Transverse colon (tissue), 4 donors: ENCODE measurements around the gene ROR1. TPM values are rescaled to one million over a fixed set of nuclear protein-coding genes. Genes with fewer than 3 reads are reported as not detected.

Experiments used
- DNase-seq: peaks from one replicate; pipeline ENCODE4 v3.0.0-alpha.2; 2019
- H3K27ac ChIP-seq, 4 donors: fragments of 200-600 bp; sonication (generic); 2 replicates each; pipeline ENCODE4 v1.5.1; 2016 to 2018; ENCODE audit warnings: inconsistent platforms in 4 of 4
- H3K27me3 ChIP-seq: fragments of 200-600 bp; sonication (generic); 2 replicates; pipeline ENCODE4 v1.5.1; 2017; ENCODE audit warnings: inconsistent platforms
- H3K36me3 ChIP-seq, 4 donors: fragments of 200-600 bp; sonication (generic); 2 replicates each; pipeline ENCODE4 v1.5.1; 2017 to 2019; ENCODE audit warnings: inconsistent platforms in 4 of 4
- H3K4me1 ChIP-seq, 4 donors: fragments of 200-600 bp; sonication (generic); 2 replicates each; pipeline ENCODE4 v1.5.1; 2017 to 2020; ENCODE audit warnings: inconsistent platforms in 4 of 4
- H3K4me3 ChIP-seq, 4 donors: fragments of 200-600 bp; sonication (generic); 1 replicate in 1 of 4; 2 replicates in 3 of 4; pipeline versions ENCODE4 v1.5.1 to v1.6.1; 2017 to 2019; ENCODE audit warnings: inconsistent platforms in 4 of 4
- H3K9me3 ChIP-seq, 2 donors: fragments of 200-600 bp; sonication (generic); 2 replicates each; pipeline ENCODE4 v1.5.1; 2017 to 2019; ENCODE audit warnings: inconsistent platforms in 2 of 2
- CTCF ChIP-seq, 5 experiments: fragments of 200-600 bp in 3 of 5; fragments of 450-650 bp in 2 of 5; sonication (generic) in 3 of 5; IDR thresholded peaks; 1 replicate in 2 of 5; 2 replicates in 3 of 5; pipeline ENCODE4 v1.5.1; 2016 to 2017; ENCODE audit warnings: antibody characterized with exemption in 5 of 5, inconsistent platforms in 3 of 5, mild to moderate bottlenecking in 2 of 5, moderate library complexity in 1 of 5
- EP300 ChIP-seq: sonication (generic); formaldehyde crosslinking; IDR thresholded peaks from one replicate; pipeline ENCODE4 v1.6.1; 2017; ENCODE audit warnings: antibody characterized with exemption, low read depth
- POLR2A ChIP-seq: fragments of 450-650 bp; IDR thresholded peaks from one replicate; pipeline ENCODE4 v1.6.1; 2016; ENCODE audit warnings: antibody characterized with exemption, mild to moderate bottlenecking, moderate library complexity
- POLR2AphosphoS5 ChIP-seq, 3 donors: sonication (generic); formaldehyde crosslinking; IDR thresholded peaks; one replicate each; pipeline ENCODE4 v1.6.1; 2016; ENCODE audit warnings: antibody characterized with exemption in 3 of 3
- WGBS, 2 donors: methylation state at CpG; one replicate each; pipeline ENCODE4 v1.1.5; 2018; ENCODE audit warnings: low coverage in 1 of 2; 5-methylcytosine and 5-hydroxymethylcytosine counted together
- in situ Hi-C, 4 donors: fragments of 200-750 bp; cut with MboI; loops; one replicate each; pipeline versions ENCODE4 v1.15.0 to v1.15.1; 2017; ENCODE audit warnings: low sequenced_read_pairs in 3 of 4, low pct_ligation_motif_present in 1 of 4, low pct_unique_long_range_greater_than_20kb in 1 of 4
- intact Hi-C: fragments of 100-400 bp; cut with DNase I; formaldehyde crosslinking; loops from one replicate; pipeline ENCODE4 v1.15.1; 2023; ENCODE audit warnings: low total_unique reads
- total RNA-seq, 4 donors: library from RNA; depleted of rRNA; stranded (reverse); fragments of >200 nt; gene quantifications; one replicate each; pipeline ENCODE4 v1.1.0, GENCODE V29; 2016

Gene ROR1
- total RNA-seq, 4 donors from 2014 or later = 3.0 to 6.7 (median 4.6) TPM

- Histone ChIP-seq H3K27me3 (no peaks in the 10 kb centered on the region), H3K9me3 (no peaks in the 10 kb centered on the region), H3K27ac (no peak overlapping the region), H3K36me3 (no peaks in the 10 kb centered on the region), H3K4me3 (no peak overlapping the region), H3K4me1 (peaks cover 0 to 5% (median 0%) of the 10 kb centered on the region in 4 donors)
- in situ Hi-C loops (no loop called here), intact Hi-C loops (no loop called here)
- 66% methylated on average over 7 of the region's 7 CpGs; no CpG with 5 or more reads in 1 of the 2 donors for WGBS, 2 donors
- no peak for TF ChIP-seq POLR2A
- TF ChIP-seq POLR2AphosphoS5 (IDR thresholded peaks at IDR 0.05) = no peak
- no peak for TF ChIP-seq CTCF (IDR thresholded peaks at IDR 0.05)
- no peak for DNase-seq
These were observed 69.2 kb downstream of the ROR1 start for GRCh38 chr1:63843010-63843409.

GRCh38 chr1:63843884-63844283, 70.1 kb downstream of the ROR1 start:
- intact Hi-C loops (no loop called here), in situ Hi-C loops (no loop called here)
- Histone ChIP-seq H3K27me3 (no peaks in the 10 kb centered on the region), H3K9me3 (no peaks in the 10 kb centered on the region), H3K27ac (no peak overlapping the region), H3K4me3 (no peak overlapping the region), H3K4me1 (peaks cover 0 to 5% (median 0%) of the 10 kb centered on the region in 4 donors), H3K36me3 (no peaks in the 10 kb centered on the region)
- no peak for TF ChIP-seq POLR2AphosphoS5 (IDR thresholded peaks at IDR 0.05)
- WGBS, 2 donors = 58% methylated on average over 2 of the region's 2 CpGs
- no peak for DNase-seq

- H3K4me1 ChIP-seq = peaks cover 0 to 5% (median 0%) of the 10 kb centered on the region in 4 donors
- no peaks in the 10 kb centered on the region for H3K36me3 ChIP-seq
- in situ Hi-C loops = no loop called here
- no peak for DNase-seq
- no peak overlapping the region for H3K4me3 ChIP-seq
- H3K9me3 ChIP-seq = no peaks in the 10 kb centered on the region
- 64 to 77% methylated on average over 1 of the region's 1 CpG for WGBS, 2 donors
- no peak overlapping the region for H3K27ac ChIP-seq
- intact Hi-C loops = no loop called here
- H3K27me3 ChIP-seq = no peaks in the 10 kb centered on the region
- TF ChIP-seq CTCF (IDR thresholded peaks at IDR 0.05) = no peak
- no peak for TF ChIP-seq EP300
- TF ChIP-seq POLR2AphosphoS5 (IDR thresholded peaks at IDR 0.05) = no peak
- TF ChIP-seq POLR2A = no peak
These were observed 71.5 kb downstream of the ROR1 start for GRCh38 chr1:63845346-63845745.

- DNase-seq = no peak
- WGBS, 2 donors = 69 to 74% methylated on average over 2 to 9 of the region's 9 CpGs
- Histone ChIP-seq H3K4me3 (no peak overlapping the region), H3K27me3 (no peaks in the 10 kb centered on the region), H3K4me1 (peaks cover 0 to 5% (median 0%) of the 10 kb centered on the region in 4 donors), H3K36me3 (no peaks in the 10 kb centered on the region), H3K9me3 (no peaks in the 10 kb centered on the region), H3K27ac (no peak overlapping the region)
- in situ Hi-C loops = no loop called here
- intact Hi-C loops = no loop called here
- TF ChIP-seq POLR2AphosphoS5 (IDR thresholded peaks at IDR 0.05) (no peak), POLR2A (no peak), CTCF (IDR thresholded peaks at IDR 0.05) (no peak), EP300 (no peak)
These were observed 73.6 kb downstream of the ROR1 start for GRCh38 chr1:63847308-63847910.

GRCh38 chr1:63848733-63849132, 74.9 kb downstream of the ROR1 start:
- Histone ChIP-seq H3K9me3 (no peaks in the 10 kb centered on the region), H3K4me3 (no peak overlapping the region), H3K4me1 (peaks cover 0 to 5% (median 0%) of the 10 kb centered on the region in 4 donors), H3K27ac (no peak overlapping the region), H3K36me3 (no peaks in the 10 kb centered on the region), H3K27me3 (no peaks in the 10 kb centered on the region)
- WGBS, 2 donors = 66 to 88% methylated on average over 3 to 4 of the region's 4 CpGs
- in situ Hi-C loops = no loop called here
- intact Hi-C loops = no loop called here
- TF ChIP-seq CTCF (IDR thresholded peaks at IDR 0.05) (no peak), EP300 (no peak)
- no peak for DNase-seq
